ENCODE data around the gene STPG1. TPM values are rescaled to one million over a fixed set of nuclear protein-coding genes. Genes with fewer than 3 reads are reported as not detected.

Gene STPG1
- total and polyA plus RNA-seq, 9 of the 15 experiments (the other 6 are each of a cell fraction or from before 2014, with no cell fraction given), result 5.0 to 11.9 (median 8.3) TPM

GRCh38 chr1:24321126-24321525 is 92.5 kb downstream of the STPG1 start:
- Histone ChIP-seq H3K9me1 (ENCODE audit: control insufficient read depth, insufficient read depth, low read length) (no peaks in the 10 kb centered on the region), H3K27me3 (ENCODE audit: control insufficient read depth in 2 of 2, insufficient read depth in 2 of 2, low read length in 2 of 2) (peaks cover 82 to 83% of the 10 kb centered on the region in 2 experiments), H2AFZ (ENCODE audit: low read depth, low read length) (peak overlapping the region; percentile 81; the same call in 1 of the 2 replicates), H4K20me1 (replicated peaks; ENCODE audit: control insufficient read depth, insufficient read depth, low read length) (peaks cover 30% of the 10 kb centered on the region; the same call in 1 of the 2 replicates), H3K4me3 (no peak overlapping the region), H3K4me2 (ENCODE audit: insufficient read depth, low read length) (peak overlapping the region; percentile 73; the same call in 1 of the 2 replicates), H3K27ac (ENCODE audit: extremely low read depth, low read depth, low read length) (no peak overlapping the region), H3K79me2 (ENCODE audit: control insufficient read depth, insufficient read depth, low read length) (no peaks in the 10 kb centered on the region), H3K4me1 (replicated peaks in 1 of 2; ENCODE audit: control insufficient read depth in 2 of 2, insufficient read depth in 2 of 2, low read length in 2 of 2) (peaks cover 5 to 15% of the 10 kb centered on the region in 2 experiments; a peak in 3 of 5 replicates), H3K9me3 (replicated peaks; ENCODE audit: control insufficient read depth, insufficient read depth, low read depth, low read length) (no peaks in the 10 kb centered on the region), H3K36me3 (ENCODE audit: control insufficient read depth, insufficient read depth, low read length) (no peaks in the 10 kb centered on the region), H3K9ac (ENCODE audit: insufficient read depth in 1 of 2, low read depth in 2 of 2, low read length in 2 of 2) (no peak overlapping the region)
- CTCF ChIA-PET (ENCODE audit: low intra/inter-chr PET ratio), result no interaction called here
- ATAC-seq (no peak), DNase-seq (ENCODE audit: extremely low read depth in 1 of 4, low spot score in 3 of 4) (no peak), FAIRE-seq (no peak)
- no TSS peak for BruUV-seq (replicated peaks)
- TF ChIP-seq KLF13 (tag; IDR thresholded peaks at IDR 0.05; ENCODE audit: borderline replicate concordance, low read depth) (no peak), CBX8 (IDR thresholded peaks at IDR 0.05; ENCODE audit: borderline replicate concordance, extremely low read depth, low read depth, low read length, poor library complexity, severe bottlenecking) (peak; percentile 16)
- in situ Hi-C loops (cut with MboI) (no loop called here), intact Hi-C loops (cut with micrococcal nuclease) (no loop called here)
- POLR2A ChIA-PET, result interaction anchor here (0.6 to 1.9 kb wide), 3 partner anchors 10 to 20 kb away, joined by 3 to 6 read pairs (median 4); no protein-coding TSS in a partner anchor
- WGBS (ENCODE audit: insufficient coverage, low coverage, missing lambda C conversion rate), result 54% methylated on average over 8 of the region's 8 CpGs

GRCh38 chr1:24319962-24320361 is 93.6 kb downstream of the STPG1 start:
- CTCF ChIA-PET (ENCODE audit: low intra/inter-chr PET ratio), result no interaction called here
- intact Hi-C loops (cut with micrococcal nuclease) (no loop called here), in situ Hi-C loops (cut with MboI) (no loop called here)
- no peak for TF ChIP-seq HMGN3 (IDR thresholded peaks at IDR 0.05; ENCODE audit: borderline replicate concordance, extremely low read depth, insufficient read length, low read depth, low read length)
- peak; percentile 24; the same call in 1 of the 2 replicates for TF ChIP-seq ADNP (tag; IDR thresholded peaks at IDR 0.05)
- no peak for TF ChIP-seq MYBL2 (IDR thresholded peaks at IDR 0.05; ENCODE audit: low read depth)
- TF ChIP-seq MYBL2 (CRISPR knock-in tag; IDR thresholded peaks at IDR 0.05; ENCODE audit: borderline replicate concordance), result no peak
- no peak for TF ChIP-seq ZNF384 (IDR thresholded peaks at IDR 0.05; ENCODE audit: low read depth, low read length)
- peak; percentile 71; the same call in 1 of the 2 replicates for TF ChIP-seq BCOR (IDR thresholded peaks at IDR 0.05)
- TF ChIP-seq CHD4 (IDR thresholded peaks at IDR 0.05; ENCODE audit: insufficient read depth, insufficient replicate concordance, low read depth, low read length, poor library complexity, severe bottlenecking), result peak; percentile 50
- TF ChIP-seq SUPT5H (IDR thresholded peaks at IDR 0.05), result no peak
- TF ChIP-seq ETV6 (IDR thresholded peaks at IDR 0.05; ENCODE audit: borderline replicate concordance in 1 of 2, low read depth in 2 of 2, low read length in 1 of 2), result no peak
- TF ChIP-seq ETV6 (CRISPR knock-in tag; IDR thresholded peaks at IDR 0.05; ENCODE audit: borderline replicate concordance), result no peak
- TF ChIP-seq ZNF589 (CRISPR knock-in tag; IDR thresholded peaks at IDR 0.05; ENCODE audit: low read depth), result no peak
- TF ChIP-seq TAF15 (IDR thresholded peaks at IDR 0.05; ENCODE audit: low read depth, low read length), result no peak
- peak; percentile 14 to 50; a peak in 1 of 4 replicates for TF ChIP-seq KDM1A (IDR thresholded peaks at IDR 0.05)
- peak; percentile 77 for TF ChIP-seq RBM25 (IDR thresholded peaks at IDR 0.05; ENCODE audit: low read depth, low read length, severe bottlenecking)
- TF ChIP-seq NCOR1 (IDR thresholded peaks at IDR 0.05), result no peak
- Histone ChIP-seq H3K9me1 (ENCODE audit: control insufficient read depth, insufficient read depth, low read length) (no peaks in the 10 kb centered on the region), H3K27ac (ENCODE audit: extremely low read depth, low read depth, low read length) (no peak overlapping the region), H3K27me3 (ENCODE audit: control insufficient read depth in 2 of 2, insufficient read depth in 2 of 2, low read length in 2 of 2) (peaks cover 80% of the 10 kb centered on the region in 2 experiments), H3K9ac (ENCODE audit: insufficient read depth in 1 of 2, low read depth in 2 of 2, low read length in 2 of 2) (no peak overlapping the region), H3K4me2 (ENCODE audit: insufficient read depth, low read length) (no peak overlapping the region), H3K79me2 (ENCODE audit: control insufficient read depth, insufficient read depth, low read length) (no peaks in the 10 kb centered on the region), H3K36me3 (ENCODE audit: control insufficient read depth, insufficient read depth, low read length) (no peaks in the 10 kb centered on the region), H4K20me1 (replicated peaks; ENCODE audit: control insufficient read depth, insufficient read depth, low read length) (peaks cover 25% of the 10 kb centered on the region; the same call in 1 of the 2 replicates), H3K9me3 (replicated peaks; ENCODE audit: control insufficient read depth, insufficient read depth, low read depth, low read length) (no peaks in the 10 kb centered on the region), H3K4me1 (replicated peaks in 1 of 2; ENCODE audit: control insufficient read depth in 2 of 2, insufficient read depth in 2 of 2, low read length in 2 of 2) (peaks cover 5 to 15% of the 10 kb centered on the region in 2 experiments; a peak in 3 of 5 replicates), H3K4me3 (no peak overlapping the region), H2AFZ (ENCODE audit: low read depth, low read length) (no peak overlapping the region)
- DNase-seq (ENCODE audit: extremely low read depth in 1 of 4, low spot score in 3 of 4) (no peak), FAIRE-seq (no peak), ATAC-seq (no peak)
- BruUV-seq (replicated peaks), result no TSS peak
- POLR2A ChIA-PET, result interaction anchor here (1.9 kb wide), 1 partner anchor 10 kb away, joined by 6 read pairs; no protein-coding TSS in a partner anchor
- 7% methylated on average over 1 of the region's 1 CpG for WGBS (ENCODE audit: insufficient coverage, low coverage, missing lambda C conversion rate)
